ENCODE data around the gene TNFRSF1B. TPM values are rescaled to one million over a fixed set of nuclear protein-coding genes. Genes with fewer than 3 reads are reported as not detected.

The TNFRSF1B gene
- total and polyA plus RNA-seq, 3 donors from 2014 or later = 7.7 to 10.6 (median 8.0) TPM

GRCh38 chr1:12173041-12173509 is 6.3 kb downstream of the TNFRSF1B start:
- H3K4me3 ChIP-seq = no peak overlapping the region
- no peaks in the 10 kb centered on the region for H3K36me3 ChIP-seq (ENCODE audit: low read depth, missing control alignments)
- TF ChIP-seq CTCF (IDR thresholded peaks at IDR 0.05) (no peak), POLR2A (IDR thresholded peaks at IDR 0.05) (no peak)
- WGBS, 2 donors = 71 to 86% methylated on average over 3 of the region's 3 CpGs
- no peaks in the 10 kb centered on the region for H3K9me3 ChIP-seq
- DNase-seq = no peak
- H3K27ac ChIP-seq = peak overlapping the region in 1 of 2 donors; percentile 19
- intact Hi-C loops (cut with DNase I; ENCODE audit: low total_unique reads) = no loop called here
- H3K27me3 ChIP-seq = no peaks in the 10 kb centered on the region
- H3K4me1 ChIP-seq = peaks cover 2% of the 10 kb centered on the region

GRCh38 chr1:12173631-12174121 is 6.9 kb downstream of the TNFRSF1B start:
- DNase-seq = peak; percentile 66
- Histone ChIP-seq H3K4me3 (no peak overlapping the region), H3K4me1 (peaks cover 2% of the 10 kb centered on the region), H3K27ac (peak overlapping the region in 1 of 2 donors; percentile 19), H3K27me3 (no peaks in the 10 kb centered on the region), H3K9me3 (no peaks in the 10 kb centered on the region), H3K36me3 (ENCODE audit: low read depth, missing control alignments) (no peaks in the 10 kb centered on the region)
- no peak for TF ChIP-seq CTCF (IDR thresholded peaks at IDR 0.05)
- 79 to 88% methylated on average over 9 to 11 of the region's 11 CpGs for WGBS, 2 donors
- intact Hi-C loops (cut with DNase I; ENCODE audit: low total_unique reads) = no loop called here

GRCh38 chr1:12174924-12175810 is 8.4 kb downstream of the TNFRSF1B start:
- TF ChIP-seq POLR2A (IDR thresholded peaks at IDR 0.05) = no peak
- no peak for TF ChIP-seq CTCF (IDR thresholded peaks at IDR 0.05)
- no peak for DNase-seq
- 65 to 73% methylated on average over 11 to 17 of the region's 17 CpGs for WGBS, 2 donors
- Histone ChIP-seq H3K36me3 (ENCODE audit: low read depth, missing control alignments) (no peaks in the 10 kb centered on the region), H3K4me1 (peaks cover 2% of the 10 kb centered on the region), H3K4me3 (no peak overlapping the region), H3K9me3 (no peaks in the 10 kb centered on the region), H3K27ac (peak overlapping the region in 1 of 2 donors; percentile 36), H3K27me3 (no peaks in the 10 kb centered on the region)
- intact Hi-C loops (cut with DNase I; ENCODE audit: low total_unique reads) = no loop called here

- Histone ChIP-seq H3K27me3 (no peaks in the 10 kb centered on the region), H3K36me3 (ENCODE audit: low read depth, missing control alignments) (no peaks in the 10 kb centered on the region), H3K4me1 (peaks cover 2% of the 10 kb centered on the region), H3K27ac (no peak overlapping the region), H3K4me3 (no peak overlapping the region), H3K9me3 (no peaks in the 10 kb centered on the region)
- no peak for DNase-seq
- intact Hi-C loops (cut with DNase I; ENCODE audit: low total_unique reads) = no loop called here
- TF ChIP-seq CTCF (IDR thresholded peaks at IDR 0.05) = no peak
- TF ChIP-seq POLR2A (IDR thresholded peaks at IDR 0.05) = no peak
- WGBS, 2 donors = 81 to 89% methylated on average over 6 of the region's 6 CpGs
These were observed 9.7 kb downstream of the TNFRSF1B start for GRCh38 chr1:12176298-12177118.
